Activated T-helper 9 cell treated with anti-CD3 and anti-CD28 coated beads, Interleukin-2, amount 50 U/mL, for 16 hours (primary cell): ENCODE measurements around the gene RAPGEF5.

Experiments
- DNase-seq: peaks from one replicate; pipeline ENCODE4 v3.0.0-alpha.2; 2020; ENCODE audit warnings: low read depth

RAPGEF5 gene

DNA sequence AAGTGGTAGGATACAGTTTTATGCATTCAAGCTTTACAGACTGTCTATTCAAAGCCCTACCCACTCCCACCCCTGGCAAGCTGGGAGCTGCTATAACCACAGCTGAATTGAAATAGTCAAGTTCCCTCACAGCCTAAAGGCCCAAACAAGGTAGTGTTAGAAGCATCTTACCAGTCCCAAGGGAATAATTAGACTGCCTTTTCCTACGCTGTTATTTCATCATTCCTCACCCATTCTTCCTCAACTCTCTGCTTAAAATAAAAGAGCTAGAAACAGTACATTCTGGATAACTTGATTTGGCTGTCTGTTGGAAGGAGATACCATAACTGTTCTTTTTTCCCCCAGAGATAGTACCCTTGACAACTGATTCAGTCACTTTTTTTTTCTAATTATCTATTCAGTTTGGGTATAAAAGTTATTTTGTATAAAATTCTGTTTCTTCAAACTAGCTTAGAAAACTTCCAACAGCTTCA lies 54.0 kb downstream of the RAPGEF5 start:
- no peak for DNase-seq

GRCh38 chr7:22302193-22302592 lies 54.8 kb downstream of the RAPGEF5 start:
- no peak for DNase-seq

- DNase-seq = no peak
Observed at GRCh38 chr7:22301790-22302189, 55.2 kb downstream of the RAPGEF5 start.

DNA sequence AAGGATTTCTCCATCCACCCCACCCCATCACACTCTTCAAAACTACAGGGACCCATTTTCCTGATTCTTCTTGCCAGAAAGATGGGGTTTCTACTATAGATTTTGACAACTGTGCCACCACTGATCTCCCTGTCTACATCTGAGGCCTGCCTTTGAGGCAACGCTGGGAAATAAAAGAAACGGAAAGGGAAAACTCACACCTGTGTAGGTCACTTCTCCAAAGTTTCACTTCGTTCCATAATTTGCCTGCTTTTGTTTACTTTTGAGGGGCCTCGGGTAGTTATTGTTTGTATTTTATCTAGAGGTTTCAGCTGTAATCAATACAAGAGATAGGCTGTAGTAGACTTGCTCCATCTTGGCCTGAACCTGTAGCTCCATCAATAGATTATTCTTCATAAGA lies 56.1 kb downstream of the RAPGEF5 start:
- no peak for DNase-seq

DNA sequence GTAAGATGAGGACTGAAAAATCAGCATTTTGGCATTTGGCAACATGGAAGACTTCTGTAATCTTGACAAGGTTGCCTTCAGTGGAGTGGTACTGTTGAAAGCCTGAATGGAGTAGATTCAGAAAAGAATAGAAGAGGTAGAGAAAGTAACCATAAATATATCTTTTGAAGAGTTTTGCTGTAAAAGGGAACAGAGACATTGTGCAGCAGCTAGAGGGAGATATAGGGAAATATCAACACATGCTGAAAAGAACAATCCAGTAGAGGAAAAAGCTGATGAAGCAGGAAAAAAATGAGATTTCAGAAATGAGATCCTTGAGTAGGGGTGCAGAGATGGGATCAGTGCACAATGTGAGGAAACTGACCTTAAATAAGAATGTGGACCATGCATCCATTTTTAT lies 60.0 kb downstream of the RAPGEF5 start:
- DNase-seq = no peak

DNA sequence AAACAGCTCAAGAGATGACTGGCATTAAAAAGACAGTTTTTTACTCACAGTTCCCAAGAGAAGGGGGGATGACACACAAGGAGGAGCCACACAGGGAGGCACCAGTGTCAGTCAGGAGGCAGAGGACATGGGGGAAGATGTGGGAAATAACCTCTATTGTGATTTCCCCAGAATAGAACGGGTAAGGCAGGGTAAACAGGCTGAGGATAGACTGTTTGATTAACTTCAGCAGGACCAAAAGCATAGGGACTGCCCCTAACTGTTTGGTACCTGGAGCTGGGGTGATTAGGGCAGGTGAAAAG lies 60.7 kb downstream of the RAPGEF5 start:
- DNase-seq = no peak

DNA sequence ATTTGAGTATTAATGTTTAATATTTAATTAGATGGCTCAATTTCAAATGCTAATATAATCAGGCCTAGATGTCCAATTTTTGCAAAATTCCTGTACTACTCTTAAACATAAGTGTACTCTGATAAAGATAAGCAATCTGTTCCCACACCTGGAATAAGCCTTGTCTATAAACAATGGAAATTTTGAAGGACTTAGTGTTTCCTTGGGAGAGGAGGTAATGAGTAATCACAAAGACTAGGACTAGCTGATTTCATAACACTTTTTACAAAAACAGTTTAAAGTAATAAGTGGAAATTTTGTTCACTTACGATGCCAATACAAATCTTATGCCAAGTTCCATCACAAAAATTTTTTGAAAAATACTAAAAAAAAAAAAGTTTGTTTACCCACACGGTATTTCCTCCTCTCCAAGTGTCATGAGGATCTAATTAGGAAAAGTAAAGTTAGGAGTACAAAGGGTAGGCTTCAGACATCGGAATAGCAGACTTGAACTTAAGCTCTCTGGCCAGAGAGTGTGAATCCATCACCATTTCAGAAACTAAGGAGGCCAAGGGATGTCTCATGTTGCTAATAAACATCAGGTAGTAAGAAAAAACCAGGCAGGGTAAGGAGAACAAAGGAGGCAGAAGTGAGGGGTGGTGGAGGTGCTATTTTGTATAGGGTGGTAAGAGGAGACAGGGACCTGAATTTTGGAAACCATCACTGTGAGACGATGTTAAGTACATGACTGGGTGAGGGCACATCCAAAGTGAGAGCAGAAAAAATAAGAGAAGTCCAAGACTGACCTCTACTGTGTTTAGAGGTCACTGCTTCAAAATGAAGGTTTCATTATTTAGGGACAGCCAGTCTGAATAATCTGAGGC lies 61.3 kb downstream of the RAPGEF5 start:
- DNase-seq = no peak

- DNase-seq = no peak
Observed at GRCh38 chr7:22292531-22292930, 64.4 kb downstream of the RAPGEF5 start.

DNA sequence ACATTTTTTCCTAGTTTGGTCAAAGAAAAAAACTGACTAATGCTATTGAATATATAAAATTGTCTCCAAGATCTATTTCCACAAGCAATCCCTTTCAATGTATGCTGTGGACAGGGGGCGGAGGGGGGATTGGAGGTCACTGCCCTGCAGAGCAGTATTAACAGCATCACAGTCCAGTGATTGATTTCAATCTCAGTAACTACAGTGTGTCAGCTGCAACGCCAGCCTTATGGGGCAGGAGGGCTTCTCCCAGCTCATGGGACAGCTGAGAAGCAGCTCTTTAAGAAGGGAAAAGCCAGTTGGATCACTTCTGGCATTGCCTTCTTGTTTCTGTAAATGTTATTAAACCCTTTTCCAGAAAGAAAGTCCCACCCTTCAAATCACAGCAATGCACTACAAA lies 65.0 kb downstream of the RAPGEF5 start:
- DNase-seq = no peak

GRCh38 chr7:22288202-22288601 lies 68.8 kb downstream of the RAPGEF5 start:
- DNase-seq = no peak

DNA sequence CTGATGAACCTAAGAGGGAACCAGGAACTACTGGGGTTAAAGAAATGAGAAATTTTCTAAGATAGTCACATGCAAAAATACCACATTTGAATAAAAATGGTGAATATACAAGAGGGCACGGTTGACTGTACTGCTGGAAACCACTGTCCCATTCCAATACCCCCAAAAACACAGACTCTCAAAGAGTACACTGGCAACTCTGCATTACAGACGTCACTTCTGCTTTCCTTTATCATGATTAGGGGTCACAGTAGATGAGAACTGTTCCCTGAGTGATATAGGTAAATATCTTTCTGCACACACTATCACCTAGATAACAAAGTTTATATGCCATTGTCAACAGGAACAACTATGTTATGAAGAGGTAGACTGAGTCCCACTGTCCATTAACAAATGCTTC lies 69.5 kb downstream of the RAPGEF5 start:
- DNase-seq = no peak

DNA sequence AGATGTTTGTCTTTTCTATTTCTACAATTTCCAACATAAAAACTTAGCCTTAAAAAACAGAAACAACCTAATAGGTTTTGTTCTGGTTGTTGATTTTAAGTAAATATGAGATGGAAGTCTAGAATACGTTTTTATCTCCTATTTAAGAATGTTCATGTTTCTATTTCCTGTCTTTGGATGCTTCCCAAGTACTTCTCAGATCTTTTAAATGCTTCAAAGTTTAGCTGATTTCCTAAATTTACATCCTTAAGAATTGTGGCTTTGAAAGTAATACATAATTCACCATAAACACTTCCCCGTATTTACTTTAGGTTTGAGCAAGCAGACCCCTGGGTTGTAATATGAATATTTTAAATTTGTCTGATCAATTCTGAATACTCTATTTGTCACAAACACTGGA lies 70.5 kb downstream of the RAPGEF5 start:
- no peak for DNase-seq

- no peak for DNase-seq
Observed at GRCh38 chr7:22281481-22281880, 75.5 kb downstream of the RAPGEF5 start.

GRCh38 chr7:22280031-22280430 lies 76.9 kb downstream of the RAPGEF5 start:
- DNase-seq = no peak

DNA sequence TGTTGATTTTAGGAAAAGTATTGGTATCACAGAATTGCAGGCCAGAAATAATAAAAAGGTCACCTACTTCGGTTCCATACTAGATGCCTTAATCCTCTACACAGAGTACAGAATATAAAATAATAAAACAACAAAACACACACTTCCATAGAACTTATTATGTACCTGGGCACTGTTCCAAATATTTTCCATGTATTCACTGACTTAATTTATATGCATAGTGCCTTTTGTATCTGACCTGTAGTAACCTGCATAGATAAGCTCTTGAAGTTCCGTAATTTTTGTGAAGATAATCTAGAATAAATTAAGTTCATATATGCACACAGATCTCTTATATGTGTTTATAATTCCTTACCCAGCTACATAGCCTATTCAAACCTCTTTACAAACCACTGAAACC lies 78.3 kb downstream of the RAPGEF5 start:
- DNase-seq = no peak

GRCh38 chr7:22277375-22277774 lies 79.6 kb downstream of the RAPGEF5 start:
- DNase-seq = no peak

- no peak for DNase-seq
Observed at GRCh38 chr7:22275661-22276060, 81.3 kb downstream of the RAPGEF5 start.

DNA sequence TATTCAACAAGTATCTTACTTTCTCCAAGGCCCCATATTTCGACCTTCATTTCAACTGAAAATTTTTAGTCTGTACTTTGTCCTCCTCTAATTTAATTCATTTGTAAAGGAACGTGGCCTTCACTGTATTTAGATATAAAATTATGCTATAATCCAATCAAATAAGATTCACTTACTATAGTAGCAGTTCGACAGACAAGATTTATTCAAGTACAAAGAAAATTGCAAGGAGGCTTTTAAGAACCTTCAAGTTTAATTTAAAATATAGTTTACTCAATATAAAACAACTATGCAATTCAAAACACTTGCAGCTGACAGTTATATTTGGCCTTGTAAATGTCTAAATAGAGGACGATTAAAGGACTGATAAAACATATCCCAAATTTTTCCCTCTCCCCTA lies 85.6 kb downstream of the RAPGEF5 start:
- DNase-seq = no peak

DNA sequence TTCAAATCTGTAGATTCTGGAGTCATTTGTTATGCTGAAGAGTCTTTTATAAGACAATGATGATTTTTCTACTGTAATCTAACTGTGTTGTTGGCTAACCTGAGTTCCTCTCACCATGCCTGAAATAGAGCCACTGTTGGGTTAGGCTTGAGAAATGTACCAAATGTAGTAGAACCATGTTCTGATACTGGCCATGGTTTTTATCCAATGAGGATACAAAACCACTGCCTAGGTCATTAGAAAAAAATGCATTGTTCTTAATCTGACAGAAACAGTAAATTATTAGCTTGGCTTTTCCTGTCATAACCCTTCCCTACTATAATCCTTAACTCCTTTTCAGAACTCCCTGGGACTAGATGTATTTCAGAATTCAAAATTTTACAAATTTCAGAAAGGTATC lies 86.6 kb downstream of the RAPGEF5 start:
- DNase-seq = no peak

DNA sequence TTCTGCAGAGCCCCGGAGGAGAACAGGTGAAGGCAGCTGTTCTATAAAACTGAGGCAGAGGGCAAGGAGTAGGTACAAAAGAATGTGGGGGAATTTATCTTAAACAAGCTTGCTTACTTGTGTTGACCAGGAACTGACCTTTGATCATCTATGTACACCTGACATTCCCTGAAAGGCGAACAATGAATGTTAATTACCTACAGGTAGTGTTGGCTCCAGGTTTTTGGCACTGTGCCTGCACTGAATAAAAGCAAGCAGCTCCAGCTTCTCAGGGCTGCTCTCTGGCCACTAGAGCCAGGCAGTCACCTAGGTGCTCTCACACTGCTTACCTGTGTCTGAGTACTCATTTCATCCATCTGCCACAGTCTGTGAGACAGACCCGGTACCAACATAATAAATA lies 87.0 kb downstream of the RAPGEF5 start:
- DNase-seq = no peak

GRCh38 chr7:22268884-22269421 lies 88.0 kb downstream of the RAPGEF5 start:
- no peak for DNase-seq

DNA sequence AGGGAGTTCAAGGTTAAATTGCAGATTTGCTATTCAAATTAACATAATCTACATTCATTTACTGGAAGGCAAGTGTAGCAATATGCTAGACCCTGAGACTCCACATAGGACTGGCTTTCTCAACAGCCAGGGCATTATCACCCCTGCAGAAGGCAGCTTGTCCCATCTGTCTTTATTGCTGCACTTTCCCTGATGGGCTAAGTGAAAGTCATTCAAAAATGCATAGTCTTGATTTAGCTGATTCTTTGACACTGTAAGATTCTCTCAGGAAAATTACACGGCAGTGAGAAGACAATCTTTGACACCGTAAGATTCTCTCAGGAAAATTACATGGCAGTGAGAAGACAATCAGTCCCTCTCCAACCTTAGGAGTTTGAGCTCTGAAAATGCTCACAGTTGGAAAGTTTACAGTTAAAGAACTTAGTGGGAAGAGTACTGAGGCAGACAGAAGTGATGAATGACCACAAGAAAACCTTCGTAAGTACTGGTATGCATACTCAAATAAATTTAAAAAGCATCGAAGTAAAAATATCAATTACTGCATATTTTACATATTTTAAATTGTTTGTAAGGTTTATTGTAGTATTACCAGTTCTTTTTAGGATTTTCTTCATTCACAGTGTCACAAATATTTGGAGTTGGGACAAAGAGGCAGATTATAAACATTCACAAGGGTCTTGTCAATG lies 88.9 kb downstream of the RAPGEF5 start:
- no peak for DNase-seq

GRCh38 chr7:22262538-22262937 lies 94.4 kb downstream of the RAPGEF5 start:
- no peak for DNase-seq
